ENCODE measurements around the gene TMEM119.

The TMEM119 gene

GRCh38 chr12:108597559-108598471, at the start of gene TMEM119:
TSS of gene TMEM119 (minus strand) at chr12:108598084. CDS start at chr12:108592383, 5,701 bp downstream.
- DNase-seq, result no peak

- no peak for DNase-seq
Measured at GRCh38 chr12:108646600-108647579, 49.0 kb upstream of the TMEM119 start.

GRCh38 chr12:108645686-108646599, 48.1 kb upstream of the TMEM119 start:
- DNase-seq, result no peak

DNA sequence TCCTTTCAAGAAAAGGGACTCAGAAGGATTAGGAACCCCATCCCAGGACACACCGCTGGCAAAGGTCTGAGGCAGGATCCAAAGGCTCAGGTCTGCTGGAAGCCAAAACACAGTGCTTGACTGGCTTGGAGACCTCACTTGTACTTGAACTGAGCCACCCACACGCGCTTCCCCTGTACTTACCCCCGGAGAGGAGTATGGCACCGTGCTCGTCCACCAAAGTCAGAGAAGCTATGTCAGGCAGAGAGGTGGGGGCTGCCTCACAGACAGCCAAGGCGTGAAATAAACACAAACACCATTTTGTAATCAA, 46.9 kb upstream of the TMEM119 start:
- no peak for DNase-seq

DNA sequence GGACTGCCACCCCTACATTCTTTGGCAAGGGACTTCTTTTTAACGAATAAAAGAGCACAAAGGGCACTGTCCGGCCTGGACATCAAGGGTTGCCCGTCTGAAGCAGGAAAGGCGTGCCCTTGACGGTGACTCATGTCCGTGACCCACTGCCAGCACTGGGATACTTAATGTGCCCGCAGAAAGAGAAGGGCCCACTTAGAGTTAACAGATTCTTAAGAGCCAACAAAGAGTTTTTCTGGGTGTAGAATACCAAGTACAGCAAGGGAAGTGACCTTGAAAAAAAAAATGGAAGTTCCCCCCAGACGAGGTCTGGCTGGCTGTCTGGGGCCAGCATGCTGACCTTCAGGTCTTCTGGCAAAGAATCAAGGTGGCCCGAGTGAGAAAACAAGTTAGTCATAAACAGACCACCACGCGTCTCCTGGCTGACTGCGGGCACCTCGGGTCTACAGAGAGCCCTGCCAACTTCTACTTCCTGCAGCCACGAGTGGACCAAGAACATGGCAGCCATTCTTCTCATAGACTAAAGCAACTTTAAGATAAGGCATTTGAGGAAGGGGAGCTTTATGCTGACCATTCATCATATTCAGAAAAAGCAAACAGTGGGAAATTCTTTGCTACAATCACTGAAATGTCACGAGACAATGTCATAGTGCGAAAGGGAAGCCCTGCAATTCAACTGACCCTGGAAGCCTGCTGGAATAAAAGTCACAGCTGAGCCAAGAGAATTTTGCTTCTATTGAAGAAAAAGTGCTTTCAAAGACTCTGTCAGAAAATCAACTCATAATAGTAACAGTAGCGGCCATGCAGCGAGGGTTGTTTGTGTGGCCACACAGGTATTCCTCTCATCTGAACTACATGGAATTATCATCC, 46.3 kb upstream of the TMEM119 start:
- DNase-seq, result no peak

DNA sequence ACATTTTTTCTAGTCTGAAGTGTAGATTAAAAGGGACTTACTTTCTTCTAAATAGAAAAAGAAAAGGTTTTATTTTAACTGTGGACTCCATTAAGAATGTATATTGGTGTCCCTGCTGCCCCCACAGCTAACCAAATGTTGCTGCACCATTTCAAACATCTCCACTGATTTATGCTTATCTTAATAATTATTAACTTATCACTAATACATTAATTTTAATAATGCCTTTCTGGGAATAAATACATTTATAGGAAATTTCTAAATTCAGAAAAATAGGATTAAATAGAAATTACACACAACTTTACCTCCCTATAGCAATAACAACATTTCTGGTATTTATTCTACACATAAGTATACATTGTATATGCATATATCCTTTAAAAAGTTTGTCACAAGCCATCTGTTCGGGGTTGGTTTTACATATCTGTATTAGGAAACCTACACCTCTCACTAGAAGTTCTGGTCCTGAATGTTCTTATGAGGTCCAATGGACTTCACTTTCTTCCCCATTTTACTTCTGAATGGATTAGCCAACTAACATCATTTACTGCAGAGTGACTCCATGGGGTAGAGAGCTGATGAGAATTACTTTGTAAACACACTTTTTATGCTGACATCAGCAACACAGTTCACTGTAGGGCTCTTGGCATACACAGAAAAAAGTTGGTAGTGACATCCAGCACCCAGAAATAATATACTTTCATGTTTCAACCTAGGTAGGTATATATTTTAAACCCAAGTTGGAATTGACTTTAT, 45.2 kb upstream of the TMEM119 start:
- no peak for DNase-seq

DNA sequence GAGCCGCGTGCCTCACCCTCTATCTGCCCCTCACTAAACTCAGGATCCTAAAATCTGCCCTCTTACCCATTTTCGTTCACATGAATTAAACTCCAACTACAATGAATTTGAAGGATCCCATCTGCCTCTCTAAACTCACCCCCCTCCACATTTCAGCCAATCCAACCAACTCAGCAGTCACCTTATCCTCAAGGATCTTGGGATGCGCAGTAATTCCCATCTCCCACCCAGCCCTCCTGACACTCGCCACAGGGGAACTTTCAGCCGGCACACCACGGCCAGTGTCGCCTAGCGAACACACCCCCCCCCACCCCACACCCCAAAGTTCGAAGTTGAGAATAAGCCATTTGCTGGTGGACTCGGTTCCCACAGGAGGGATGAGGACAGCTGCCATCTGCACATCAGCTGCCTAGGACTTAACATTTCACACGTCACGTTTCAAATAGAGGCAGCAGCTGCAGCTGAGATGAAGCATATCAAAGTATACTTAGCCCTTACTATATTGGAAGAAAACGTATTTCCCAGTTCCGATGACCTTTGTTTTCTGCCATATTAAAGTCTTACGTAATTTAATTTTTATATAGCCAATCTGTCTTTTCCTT, 44.5 kb upstream of the TMEM119 start:
- DNase-seq, result no peak

- no peak for DNase-seq
Measured at GRCh38 chr12:108641446-108642268, 43.8 kb upstream of the TMEM119 start.

DNA sequence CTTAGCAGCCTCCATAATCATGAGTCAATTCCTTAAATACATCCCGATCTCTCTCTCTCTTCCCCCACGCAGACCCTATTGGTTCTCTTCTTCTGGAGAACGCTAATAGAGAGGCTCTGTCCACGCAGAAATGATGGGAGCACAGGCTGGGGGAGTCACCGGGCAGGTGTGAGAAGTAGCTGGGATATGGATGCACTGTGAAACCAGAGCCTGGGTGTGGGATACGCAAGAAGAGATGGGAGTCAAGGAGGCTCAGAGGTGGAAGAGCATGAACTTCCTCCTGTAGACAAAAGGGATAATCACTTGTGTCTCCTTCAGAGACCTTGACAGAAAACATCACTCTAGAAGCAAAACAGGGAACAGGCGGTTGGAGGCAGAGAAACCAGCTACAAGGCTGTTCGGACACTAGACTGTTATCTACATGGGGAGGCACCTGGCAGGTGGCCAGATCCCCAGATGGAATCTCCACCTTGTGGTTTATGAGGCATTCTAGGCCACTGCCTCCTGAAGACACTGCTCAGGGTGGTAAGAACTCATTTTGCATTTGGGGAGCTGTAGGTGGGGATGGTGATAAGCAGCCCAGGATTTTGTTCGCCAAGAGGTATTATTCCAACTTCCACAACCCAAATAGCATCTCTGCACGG, 43.0 kb upstream of the TMEM119 start:
- DNase-seq, result no peak

GRCh38 chr12:108638997-108639822, 41.3 kb upstream of the TMEM119 start:
- DNase-seq, result no peak

- no peak for DNase-seq
Measured at GRCh38 chr12:108638141-108638827, 40.4 kb upstream of the TMEM119 start.

- DNase-seq, result no peak
Measured at GRCh38 chr12:108637222-108637971, 39.5 kb upstream of the TMEM119 start.

- DNase-seq, result no peak
Measured at GRCh38 chr12:108635997-108636808, 38.3 kb upstream of the TMEM119 start.

GRCh38 chr12:108635201-108635996, 37.5 kb upstream of the TMEM119 start:
- peak; percentile 57 for DNase-seq

DNA sequence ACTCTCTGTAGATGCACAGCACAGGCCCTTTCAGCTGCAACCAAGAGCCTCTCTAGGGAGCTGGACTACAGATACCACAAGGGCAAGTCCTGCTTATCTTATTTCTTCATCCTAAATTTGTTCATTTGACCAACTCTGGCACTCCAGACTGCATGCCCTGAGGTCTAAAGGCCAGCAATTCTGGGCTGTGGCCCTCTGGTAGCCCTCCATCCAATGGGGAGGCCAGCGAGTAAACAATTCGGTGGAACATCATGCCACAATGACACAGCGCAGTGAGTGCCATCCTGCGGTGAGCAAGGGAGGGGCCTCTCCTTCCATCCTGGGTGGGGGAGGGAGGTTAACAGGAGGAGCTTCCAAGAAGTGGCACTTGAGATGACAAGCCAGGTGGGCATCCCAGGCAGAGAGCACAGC, 36.5 kb upstream of the TMEM119 start:
- peak; percentile 68 for DNase-seq

Measured in CD4-positive, alpha-beta T cell treated with Interleukin-17A for 1 hour (primary cell).